HG03066 (cell line): ENCODE data around the gene RAB3GAP2.
"Not testable (repeated sequence)": the region's sequence is repeated elsewhere in the genome, so short reads cannot be mapped to it uniquely, and the experiment has no call there.

Experiments
- ATAC-seq: cut with Tn5 transposase; IDR thresholded peaks from one replicate; pipeline ENCODE4 v1.9.1; 2021; ENCODE audit warnings: low read depth; ENCODE audit not compliant: unreplicated experiment

Gene RAB3GAP2

GRCh38 chr1:220157738-220158137 lies 114.5 kb downstream of the RAB3GAP2 start:
- ATAC-seq: no peak

GRCh38 chr1:220156620-220157146 lies 115.6 kb downstream of the RAB3GAP2 start:
- no peak for ATAC-seq

GRCh38 chr1:220153147-220153546 lies 119.1 kb downstream of the RAB3GAP2 start:
- no peak for ATAC-seq

GRCh38 chr1:220151454-220151853 lies 120.8 kb downstream of the RAB3GAP2 start:
- no peak for ATAC-seq

- ATAC-seq: no peak
Measured at GRCh38 chr1:220149742-220150141, 122.5 kb downstream of the RAB3GAP2 start.

- ATAC-seq: no peak
Measured at GRCh38 chr1:220144051-220144450, 128.2 kb downstream of the RAB3GAP2 start.

GRCh38 chr1:220139966-220140365 lies 132.3 kb downstream of the RAB3GAP2 start:
- no peak for ATAC-seq

GRCh38 chr1:220137019-220137786 lies 135.1 kb downstream of the RAB3GAP2 start:
- no peak for ATAC-seq

- no peak for ATAC-seq
Measured at GRCh38 chr1:220135755-220136154, 136.5 kb downstream of the RAB3GAP2 start.

- no peak for ATAC-seq
Measured at GRCh38 chr1:220129479-220130210, 142.6 kb downstream of the RAB3GAP2 start.

GRCh38 chr1:220127076-220127475 lies 145.2 kb downstream of the RAB3GAP2 start:
- ATAC-seq: no peak

GRCh38 chr1:220124542-220124941 lies 147.7 kb downstream of the RAB3GAP2 start:
- ATAC-seq: no peak

GRCh38 chr1:220123889-220124288 lies 148.4 kb downstream of the RAB3GAP2 start:
- ATAC-seq: no peak

GRCh38 chr1:220123066-220123465 lies 149.2 kb downstream of the RAB3GAP2 start:
- ATAC-seq: no peak

- no peak for ATAC-seq
Measured at GRCh38 chr1:220121791-220122530, 150.3 kb downstream of the RAB3GAP2 start.

- no peak for ATAC-seq
Measured at GRCh38 chr1:220119043-220119512, 153.2 kb downstream of the RAB3GAP2 start.

GRCh38 chr1:220113136-220113695 lies 159.0 kb downstream of the RAB3GAP2 start:
- ATAC-seq: no peak

- not testable (repeated sequence) for ATAC-seq
Measured at GRCh38 chr1:220112600-220112999, 159.7 kb downstream of the RAB3GAP2 start.

GRCh38 chr1:220110473-220110872 lies 161.8 kb downstream of the RAB3GAP2 start:
- not testable (repeated sequence) for ATAC-seq

- ATAC-seq: no peak
Measured at GRCh38 chr1:220099826-220100225, 172.4 kb downstream of the RAB3GAP2 start.
